OCI-LY1 (cell line): ENCODE results near the gene CCDC102A.

ENCODE experiments used
- CTCF ChIP-seq: fragments of 200-600 bp; sonication (generic), shearing (Covaris generic); IDR thresholded peaks from 2 replicates; pipeline ENCODE4 v1.5.1; 2017; ENCODE audit warnings: mild to moderate bottlenecking, antibody characterized with exemption, low read length, moderate library complexity, mixed read lengths
- EZH2 ChIP-seq: fragments of 200-600 bp; sonication (generic), shearing (Covaris generic); IDR thresholded peaks from 2 replicates; pipeline ENCODE4 v1.8.0; 2017; ENCODE audit warnings: borderline replicate concordance, mixed run types, mild to moderate bottlenecking, antibody characterized with exemption, low read length, moderate library complexity, mixed read lengths

GRCh38 chr16:57473906-57474305 lies 62.5 kb downstream of the CCDC102A start:
- TF ChIP-seq CTCF (no peak), EZH2 (no peak)
